ENCODE results near the gene LANCL1.

DNA sequence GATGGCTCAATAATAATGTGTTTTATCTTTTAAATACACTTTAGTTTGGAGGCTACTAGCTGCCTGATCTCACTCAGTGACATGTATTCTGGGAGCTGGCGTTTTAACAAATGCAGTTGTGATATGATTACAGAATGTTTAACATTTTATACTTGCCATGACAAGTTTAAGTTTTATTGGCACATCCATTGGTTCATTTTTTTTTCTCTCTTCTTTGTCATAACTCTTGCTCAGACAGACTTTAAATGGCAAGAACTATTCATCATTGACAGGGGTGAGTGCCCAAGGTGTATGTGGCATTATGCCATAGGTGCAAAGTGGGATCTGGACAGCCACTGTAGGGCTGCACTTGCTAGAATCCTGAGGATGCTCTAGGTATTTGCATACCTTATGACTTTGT lies 89.5 kb downstream of the LANCL1 start:
- TF ChIP-seq, protein P1, sequence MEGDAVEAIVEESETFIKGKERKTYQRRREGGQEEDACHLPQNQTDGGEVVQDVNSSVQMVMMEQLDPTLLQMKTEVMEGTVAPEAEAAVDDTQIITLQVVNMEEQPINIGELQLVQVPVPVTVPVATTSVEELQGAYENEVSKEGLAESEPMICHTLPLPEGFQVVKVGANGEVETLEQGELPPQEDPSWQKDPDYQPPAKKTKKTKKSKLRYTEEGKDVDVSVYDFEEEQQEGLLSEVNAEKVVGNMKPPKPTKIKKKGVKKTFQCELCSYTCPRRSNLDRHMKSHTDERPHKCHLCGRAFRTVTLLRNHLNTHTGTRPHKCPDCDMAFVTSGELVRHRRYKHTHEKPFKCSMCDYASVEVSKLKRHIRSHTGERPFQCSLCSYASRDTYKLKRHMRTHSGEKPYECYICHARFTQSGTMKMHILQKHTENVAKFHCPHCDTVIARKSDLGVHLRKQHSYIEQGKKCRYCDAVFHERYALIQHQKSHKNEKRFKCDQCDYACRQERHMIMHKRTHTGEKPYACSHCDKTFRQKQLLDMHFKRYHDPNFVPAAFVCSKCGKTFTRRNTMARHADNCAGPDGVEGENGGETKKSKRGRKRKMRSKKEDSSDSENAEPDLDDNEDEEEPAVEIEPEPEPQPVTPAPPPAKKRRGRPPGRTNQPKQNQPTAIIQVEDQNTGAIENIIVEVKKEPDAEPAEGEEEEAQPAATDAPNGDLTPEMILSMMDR (IDR thresholded peaks at IDR 0.05 in 2 of 3, conservative IDR thresholded peaks at IDR 0.05 in 1 of 3; ENCODE audit: borderline replicate concordance in 1 of 3, insufficient read depth in 1 of 3, low read depth in 2 of 3, low read length in 2 of 3) = no peak
- TF ChIP-seq POLR2A (IDR thresholded peaks at IDR 0.05; ENCODE audit: borderline replicate concordance, extremely low read depth, insufficient read depth, insufficient read length) = no peak
- TF ChIP-seq, protein P2, sequence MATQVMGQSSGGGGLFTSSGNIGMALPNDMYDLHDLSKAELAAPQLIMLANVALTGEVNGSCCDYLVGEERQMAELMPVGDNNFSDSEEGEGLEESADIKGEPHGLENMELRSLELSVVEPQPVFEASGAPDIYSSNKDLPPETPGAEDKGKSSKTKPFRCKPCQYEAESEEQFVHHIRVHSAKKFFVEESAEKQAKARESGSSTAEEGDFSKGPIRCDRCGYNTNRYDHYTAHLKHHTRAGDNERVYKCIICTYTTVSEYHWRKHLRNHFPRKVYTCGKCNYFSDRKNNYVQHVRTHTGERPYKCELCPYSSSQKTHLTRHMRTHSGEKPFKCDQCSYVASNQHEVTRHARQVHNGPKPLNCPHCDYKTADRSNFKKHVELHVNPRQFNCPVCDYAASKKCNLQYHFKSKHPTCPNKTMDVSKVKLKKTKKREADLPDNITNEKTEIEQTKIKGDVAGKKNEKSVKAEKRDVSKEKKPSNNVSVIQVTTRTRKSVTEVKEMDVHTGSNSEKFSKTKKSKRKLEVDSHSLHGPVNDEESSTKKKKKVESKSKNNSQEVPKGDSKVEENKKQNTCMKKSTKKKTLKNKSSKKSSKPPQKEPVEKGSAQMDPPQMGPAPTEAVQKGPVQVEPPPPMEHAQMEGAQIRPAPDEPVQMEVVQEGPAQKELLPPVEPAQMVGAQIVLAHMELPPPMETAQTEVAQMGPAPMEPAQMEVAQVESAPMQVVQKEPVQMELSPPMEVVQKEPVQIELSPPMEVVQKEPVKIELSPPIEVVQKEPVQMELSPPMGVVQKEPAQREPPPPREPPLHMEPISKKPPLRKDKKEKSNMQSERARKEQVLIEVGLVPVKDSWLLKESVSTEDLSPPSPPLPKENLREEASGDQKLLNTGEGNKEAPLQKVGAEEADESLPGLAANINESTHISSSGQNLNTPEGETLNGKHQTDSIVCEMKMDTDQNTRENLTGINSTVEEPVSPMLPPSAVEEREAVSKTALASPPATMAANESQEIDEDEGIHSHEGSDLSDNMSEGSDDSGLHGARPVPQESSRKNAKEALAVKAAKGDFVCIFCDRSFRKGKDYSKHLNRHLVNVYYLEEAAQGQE (IDR thresholded peaks at IDR 0.05; ENCODE audit: low read depth) = no peak
